ENCODE measurements around the gene TXNDC5.

The TXNDC5 gene

GRCh38 chr6:7880718-7881107 lies 29.9 kb downstream of the TXNDC5 start:
- no peaks in the 10 kb centered on the region for H3K9me3 Mint-ChIP-seq
- H3K4me3 Mint-ChIP-seq: no peak overlapping the region
- no peaks in the 10 kb centered on the region for H3K27me3 Mint-ChIP-seq
- no peaks in the 10 kb centered on the region for H3K4me1 Mint-ChIP-seq (ENCODE audit: low read depth)
- intact Hi-C loops (cut with micrococcal nuclease): no loop called here
- H3K27ac Mint-ChIP-seq: no peak overlapping the region
- peaks cover 52% of the 10 kb centered on the region for H3K36me3 Mint-ChIP-seq (ENCODE audit: low read depth)

GRCh38 chr6:7879980-7880717 lies 30.4 kb downstream of the TXNDC5 start:
- no peaks in the 10 kb centered on the region for H3K9me3 Mint-ChIP-seq
- no peaks in the 10 kb centered on the region for H3K4me1 Mint-ChIP-seq (ENCODE audit: low read depth)
- peaks cover 48% of the 10 kb centered on the region for H3K36me3 Mint-ChIP-seq (ENCODE audit: low read depth)
- no peaks in the 10 kb centered on the region for H3K27me3 Mint-ChIP-seq
- no peak overlapping the region for H3K27ac Mint-ChIP-seq
- no peak overlapping the region for H3K4me3 Mint-ChIP-seq
- intact Hi-C loops (cut with micrococcal nuclease): no loop called here

- H3K4me3 Mint-ChIP-seq: no peak overlapping the region
- no peaks in the 10 kb centered on the region for H3K9me3 Mint-ChIP-seq
- peaks cover 42% of the 10 kb centered on the region for H3K36me3 Mint-ChIP-seq (ENCODE audit: low read depth)
- no peaks in the 10 kb centered on the region for H3K4me1 Mint-ChIP-seq (ENCODE audit: low read depth)
- H3K27me3 Mint-ChIP-seq: no peaks in the 10 kb centered on the region
- intact Hi-C loops (cut with micrococcal nuclease): no loop called here
- no peak overlapping the region for H3K27ac Mint-ChIP-seq
Measured at GRCh38 chr6:7879579-7879978, 31.0 kb downstream of the TXNDC5 start.

GRCh38 chr6:7879043-7879442 lies 31.5 kb downstream of the TXNDC5 start:
- intact Hi-C loops (cut with micrococcal nuclease): no loop called here
- H3K9me3 Mint-ChIP-seq: peaks cover 2% of the 10 kb centered on the region

GRCh38 chr6:7878401-7878964 lies 32.1 kb downstream of the TXNDC5 start:
- Mint-ChIP-seq H3K4me1 (ENCODE audit: low read depth) (no peaks in the 10 kb centered on the region), H3K27ac (no peak overlapping the region), H3K4me3 (no peak overlapping the region), H3K36me3 (ENCODE audit: low read depth) (peaks cover 32% of the 10 kb centered on the region), H3K27me3 (peaks cover 3% of the 10 kb centered on the region), H3K9me3 (peaks cover 8% of the 10 kb centered on the region)
- intact Hi-C loops (cut with micrococcal nuclease): no loop called here

More at GRCh38 chr6:7879043-7879442, 31.5 kb downstream of the TXNDC5 start:
- H3K4me3 Mint-ChIP-seq: no peak overlapping the region
- H3K27me3 Mint-ChIP-seq: no peaks in the 10 kb centered on the region
- H3K4me1 Mint-ChIP-seq (ENCODE audit: low read depth): no peaks in the 10 kb centered on the region
- peaks cover 37% of the 10 kb centered on the region for H3K36me3 Mint-ChIP-seq (ENCODE audit: low read depth)
- no peak overlapping the region for H3K27ac Mint-ChIP-seq

- no peak overlapping the region for H3K27ac Mint-ChIP-seq
- intact Hi-C loops (cut with micrococcal nuclease): no loop called here
- no peaks in the 10 kb centered on the region for H3K4me1 Mint-ChIP-seq (ENCODE audit: low read depth)
- peaks cover 2% of the 10 kb centered on the region for H3K27me3 Mint-ChIP-seq
- H3K4me3 Mint-ChIP-seq: no peak overlapping the region
- no peaks in the 10 kb centered on the region for H3K36me3 Mint-ChIP-seq (ENCODE audit: low read depth)
- peaks cover 21% of the 10 kb centered on the region for H3K9me3 Mint-ChIP-seq
Measured at GRCh38 chr6:7868926-7869325, 41.7 kb downstream of the TXNDC5 start.

GRCh38 chr6:7866526-7866925 lies 44.1 kb downstream of the TXNDC5 start:
- intact Hi-C loops (cut with micrococcal nuclease): no loop called here
- Mint-ChIP-seq H3K27me3 (no peaks in the 10 kb centered on the region), H3K27ac (no peak overlapping the region), H3K4me3 (no peak overlapping the region), H3K9me3 (no peaks in the 10 kb centered on the region), H3K36me3 (ENCODE audit: low read depth) (no peaks in the 10 kb centered on the region), H3K4me1 (ENCODE audit: low read depth) (no peaks in the 10 kb centered on the region)

GRCh38 chr6:7865781-7866180 lies 44.8 kb downstream of the TXNDC5 start:
- intact Hi-C loops (cut with micrococcal nuclease): no loop called here
- no peaks in the 10 kb centered on the region for H3K27me3 Mint-ChIP-seq
- H3K9me3 Mint-ChIP-seq: no peaks in the 10 kb centered on the region
- H3K27ac Mint-ChIP-seq: no peak overlapping the region
- no peaks in the 10 kb centered on the region for H3K4me1 Mint-ChIP-seq (ENCODE audit: low read depth)
- H3K36me3 Mint-ChIP-seq (ENCODE audit: low read depth): no peaks in the 10 kb centered on the region
- H3K4me3 Mint-ChIP-seq: no peak overlapping the region

GRCh38 chr6:7859591-7859990 lies 51.0 kb downstream of the TXNDC5 start:
- intact Hi-C loops (cut with micrococcal nuclease): no loop called here
- H3K9me3 Mint-ChIP-seq: no peaks in the 10 kb centered on the region
- peaks cover 2% of the 10 kb centered on the region for H3K27me3 Mint-ChIP-seq
- H3K36me3 Mint-ChIP-seq (ENCODE audit: low read depth): no peaks in the 10 kb centered on the region
- no peak overlapping the region for H3K4me3 Mint-ChIP-seq
- no peak overlapping the region for H3K27ac Mint-ChIP-seq
- H3K4me1 Mint-ChIP-seq (ENCODE audit: low read depth): no peaks in the 10 kb centered on the region

- peaks cover under 1% of the 10 kb centered on the region for H3K27me3 Mint-ChIP-seq
- no peak overlapping the region for H3K4me3 Mint-ChIP-seq
- H3K36me3 Mint-ChIP-seq (ENCODE audit: low read depth): no peaks in the 10 kb centered on the region
- H3K9me3 Mint-ChIP-seq: peaks cover 17% of the 10 kb centered on the region
- H3K4me1 Mint-ChIP-seq (ENCODE audit: low read depth): no peaks in the 10 kb centered on the region
- intact Hi-C loops (cut with micrococcal nuclease): no loop called here
- no peak overlapping the region for H3K27ac Mint-ChIP-seq
Measured at GRCh38 chr6:7851780-7852179, 58.8 kb downstream of the TXNDC5 start.

- H3K4me1 Mint-ChIP-seq (ENCODE audit: low read depth): no peaks in the 10 kb centered on the region
Measured at GRCh38 chr6:7848229-7848628, 62.4 kb downstream of the TXNDC5 start.

GRCh38 chr6:7846966-7847818 lies 63.4 kb downstream of the TXNDC5 start:
- Mint-ChIP-seq H3K4me3 (no peak overlapping the region), H3K9me3 (peaks cover 18% of the 10 kb centered on the region), H3K27me3 (no peaks in the 10 kb centered on the region), H3K36me3 (ENCODE audit: low read depth) (no peaks in the 10 kb centered on the region), H3K4me1 (ENCODE audit: low read depth) (no peaks in the 10 kb centered on the region), H3K27ac (no peak overlapping the region)
- intact Hi-C loops (cut with micrococcal nuclease): no loop called here

More at GRCh38 chr6:7848229-7848628, 62.4 kb downstream of the TXNDC5 start:
- H3K27ac Mint-ChIP-seq: no peak overlapping the region
- no peaks in the 10 kb centered on the region for H3K36me3 Mint-ChIP-seq (ENCODE audit: low read depth)
- H3K9me3 Mint-ChIP-seq: peaks cover 17% of the 10 kb centered on the region
- no peaks in the 10 kb centered on the region for H3K27me3 Mint-ChIP-seq
- H3K4me3 Mint-ChIP-seq: no peak overlapping the region
- intact Hi-C loops (cut with micrococcal nuclease): no loop called here

- intact Hi-C loops (cut with micrococcal nuclease): no loop called here
- H3K27me3 Mint-ChIP-seq: no peaks in the 10 kb centered on the region
- no peaks in the 10 kb centered on the region for H3K4me1 Mint-ChIP-seq (ENCODE audit: low read depth)
- H3K27ac Mint-ChIP-seq: no peak overlapping the region
- peaks cover 8% of the 10 kb centered on the region for H3K9me3 Mint-ChIP-seq
- no peak overlapping the region for H3K4me3 Mint-ChIP-seq
- H3K36me3 Mint-ChIP-seq (ENCODE audit: low read depth): no peaks in the 10 kb centered on the region
Measured at GRCh38 chr6:7841781-7842468, 68.7 kb downstream of the TXNDC5 start.

Data from dendritic cell treated with granulocyte-macrophage colony-stimulating factor and Interleukin-4, amounts not matched to agents 40 ng/mL and 50 ng/mL, for 4 days (primary cell).